Mucosa of descending colon (tissue), 3 donors: ENCODE data around the gene CA5A. TPM values are rescaled to one million over a fixed set of nuclear protein-coding genes. Genes with fewer than 3 reads are reported as not detected.
A peak's percentile ranks its signal among the peaks of the same experiment; 100 is the strongest.

ENCODE experiments used
- ATAC-seq: fragments of 200-7000 bp; cut with Tn5 transposase; one replicate; pipeline ENCODE4 v1.9.1; 2020; ENCODE audit warnings: mild to moderate bottlenecking, moderate library complexity
- DNase-seq, 3 donors: peaks; one replicate each; pipeline ENCODE4 v3.0.0-alpha.2; 2020
- H3K36me3 ChIP-seq: fragments of 200-600 bp; one replicate; pipeline ENCODE4 v1.8.0; 2021; ENCODE audit warnings: low read depth, mild to moderate bottlenecking
- H3K4me1 ChIP-seq: fragments of 200-600 bp; one replicate; pipeline ENCODE4 v1.8.0; 2021; ENCODE audit warnings: low read depth, mild to moderate bottlenecking
- H3K4me3 ChIP-seq: fragments of 200-600 bp; one replicate; pipeline ENCODE4 v1.8.0; 2021; ENCODE audit warnings: mild to moderate bottlenecking
- H3K9me3 ChIP-seq: fragments of 200-600 bp; one replicate; pipeline ENCODE4 v1.8.0; 2021; ENCODE audit warnings: mild to moderate bottlenecking
- CTCF ChIP-seq: fragments of 200-600 bp; IDR thresholded peaks from one replicate; pipeline ENCODE4 v1.8.0; 2022; ENCODE audit warnings: antibody characterized with exemption, mild to moderate bottlenecking
- intact Hi-C, 2 donors: fragments of 100-400 bp; cut with DNase I in 1 of 2; cut with micrococcal nuclease in 1 of 2; formaldehyde crosslinking; loops; one replicate each; pipeline versions ENCODE4 v1.11.0 to v1.11.1; 2022; cut with DNase I, micrococcal nuclease
- total RNA-seq, 3 donors: library from RNA; stranded (reverse); fragmentation: NEBNext Ultra II Directional in 2 of 3; extraction: Animal tissue kit (Norgen Biotek cat#: 25700) in 2 of 3; gene quantifications; one replicate each; pipeline versions ENCODE4 v1.2.1 to v1.2.4, GENCODE V29; 2021 to 2023
- donor health status: DM: no; HTN: no; CAD: no; lungs with moderate emphysema.
- donor health status: DM: no; HTN: no; CAD: no.
- donor health status: DM: no; HTN: yes; CAD: no.

The CA5A gene
- total RNA-seq, 3 donors from 2014 or later, result 0.05 to 0.25 TPM; not detected in 1

DNA sequence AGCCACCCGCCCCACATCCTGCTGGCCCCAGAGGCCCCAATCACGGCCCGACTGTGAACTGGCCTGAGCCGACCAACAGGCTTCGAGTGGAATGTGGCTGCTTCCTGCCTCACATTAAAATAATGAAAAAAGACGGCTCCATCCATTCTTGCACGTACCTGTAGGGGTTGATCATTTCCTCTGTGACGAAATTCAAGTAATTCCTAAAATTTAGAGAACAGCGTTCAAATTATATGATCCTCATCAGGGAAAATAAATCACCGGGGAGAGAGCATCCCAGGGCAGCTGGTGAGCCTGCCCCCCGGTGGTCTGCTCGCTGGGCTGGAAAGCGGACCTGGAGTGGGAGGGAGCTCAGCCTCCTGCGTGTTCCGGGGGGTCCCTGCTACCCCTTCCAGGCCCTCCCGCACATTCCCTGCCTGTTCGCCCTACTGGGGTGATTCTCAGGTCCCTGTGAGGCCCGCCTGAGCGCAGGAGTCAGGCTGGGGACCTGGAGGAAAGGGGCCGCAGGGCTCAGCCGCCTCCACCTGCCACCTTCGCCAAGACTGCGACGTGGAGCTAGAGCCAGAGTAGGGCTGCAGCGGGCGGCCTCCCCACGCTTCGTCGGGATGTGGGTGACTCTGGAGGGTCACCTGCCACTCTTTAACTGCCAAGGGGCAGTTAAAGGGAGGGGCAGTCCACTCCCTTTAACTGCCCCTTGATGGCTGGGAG, 95.9 kb downstream of the CA5A start:
- ATAC-seq (no peak), DNase-seq (no peak)
- no peak for TF ChIP-seq CTCF
- Histone ChIP-seq H3K9me3 (no peaks in the 10 kb centered on the region), H3K4me1 (peaks cover 2% of the 10 kb centered on the region), H3K4me3 (no peak overlapping the region), H3K36me3 (no peaks in the 10 kb centered on the region)
- intact Hi-C loops, result no loop called here

DNA sequence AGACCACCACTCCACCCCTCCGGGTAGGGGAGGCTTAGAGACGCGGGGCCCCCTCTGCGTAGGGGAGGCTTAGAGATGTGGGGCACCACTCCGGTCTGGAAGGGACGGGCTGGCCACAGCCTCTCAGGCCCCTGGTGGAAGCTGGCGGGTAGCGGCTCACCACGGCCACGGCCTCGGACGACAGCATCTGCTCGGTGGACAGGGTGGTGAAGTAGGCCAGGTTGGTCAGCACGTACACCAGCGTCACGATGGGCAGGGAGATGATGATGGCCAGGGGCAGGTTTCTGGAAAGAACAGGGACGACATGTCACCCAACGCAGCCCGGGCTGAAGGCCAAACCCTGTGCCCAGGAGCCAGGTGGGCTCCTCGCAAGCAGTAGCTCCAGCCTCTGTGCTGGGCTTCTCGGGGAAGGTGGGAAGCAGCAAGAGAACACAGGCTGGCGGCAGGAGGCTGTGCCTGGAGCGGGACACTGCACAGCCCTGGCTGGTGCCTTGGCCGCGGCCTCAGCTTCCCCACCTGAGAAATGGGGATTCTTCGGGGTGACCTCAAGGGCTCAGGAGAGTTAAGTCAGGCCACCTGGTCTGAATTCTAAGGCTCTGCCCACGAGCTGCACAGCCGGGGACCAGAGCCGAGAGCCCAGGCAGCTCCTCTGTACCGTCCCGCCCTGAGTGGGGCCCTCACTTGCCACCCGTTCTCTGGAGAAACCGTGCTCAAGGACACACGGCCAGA, 96.6 kb downstream of the CA5A start:
- H3K9me3 ChIP-seq, result no peaks in the 10 kb centered on the region
- no peaks in the 10 kb centered on the region for H3K36me3 ChIP-seq
- intact Hi-C loops, result no loop called here
- H3K4me1 ChIP-seq, result peaks cover 2% of the 10 kb centered on the region
- ATAC-seq (no peak), DNase-seq (no peak)
- H3K4me3 ChIP-seq, result no peak overlapping the region
- no peak for TF ChIP-seq CTCF

DNA sequence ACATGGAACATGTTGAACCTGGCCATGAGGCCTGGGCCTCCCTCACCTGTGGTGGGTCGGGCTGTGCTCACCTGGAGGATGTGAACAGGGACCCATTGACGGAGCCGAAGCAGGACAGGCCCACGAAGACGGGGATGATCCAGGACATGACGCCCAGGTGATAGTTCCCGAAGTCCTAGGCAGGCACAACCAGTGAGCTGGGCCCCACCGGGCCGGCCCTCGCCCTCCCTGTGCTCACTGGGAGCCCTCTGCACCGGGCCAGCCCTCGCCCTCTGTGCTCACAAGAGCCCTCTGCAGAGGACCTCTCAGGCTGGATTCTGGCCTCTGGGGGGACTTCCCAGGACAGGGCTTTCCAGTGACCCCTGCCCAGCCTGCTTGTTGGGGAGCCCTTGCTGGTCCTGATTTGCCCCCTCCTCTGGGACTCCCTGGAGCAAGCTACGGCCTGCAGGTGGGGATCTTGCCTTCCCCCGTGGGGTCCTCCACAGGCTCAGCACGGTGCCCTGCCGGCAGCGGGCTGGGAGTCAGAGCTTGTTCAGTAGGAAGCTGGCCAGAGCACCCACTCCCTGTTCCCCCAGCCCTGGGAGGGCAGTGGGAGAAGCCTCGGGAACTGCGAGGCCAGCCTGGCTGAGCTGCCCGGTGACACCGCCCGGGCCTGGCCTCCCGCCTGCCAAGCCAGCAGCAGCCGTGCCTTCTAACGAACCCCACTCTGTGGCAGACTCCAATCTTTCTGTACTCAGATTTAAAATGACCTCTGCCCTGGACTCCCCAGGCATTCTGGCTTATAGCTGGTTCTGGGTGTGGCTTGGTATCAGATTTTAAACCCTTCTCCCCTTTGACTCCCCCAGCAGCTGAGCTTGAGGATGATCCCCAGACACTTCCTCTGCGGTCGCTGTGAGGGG, 97.4 kb downstream of the CA5A start:
- peak; percentile 20 for ATAC-seq

More for the DNA sequence above, 97.4 kb downstream of the CA5A start:
- intact Hi-C loops, result no loop called here
- no peak for DNase-seq
- Histone ChIP-seq H3K4me1 (peaks cover 2% of the 10 kb centered on the region), H3K4me3 (no peak overlapping the region), H3K36me3 (no peaks in the 10 kb centered on the region), H3K9me3 (no peaks in the 10 kb centered on the region)
- TF ChIP-seq CTCF, result no peak

Other genes with a start within 250 kb of the CA5A start
- gene KLHDC4, start 170.5 kb downstream of the CA5A start, total RNA-seq, result 10 to 100 TPM; 41.6 to 67.7 (median 46.4) TPM
- gene SLC7A5, start 67.0 kb downstream of the CA5A start, total RNA-seq, result 10 to 100 TPM in 1 of 3 donors, 1 to 10 TPM in 2; 1.9 to 13.7 (median 8.1) TPM
- 10 to 100 TPM; 24.4 to 36.0 (median 26.1) TPM for gene BANP, start 14.9 kb upstream of the CA5A start, total RNA-seq